IMR-90 (cell line): ENCODE data around the gene C2CD4C. TPM values are rescaled to one million over a fixed set of nuclear protein-coding genes. Genes with fewer than 3 reads are reported as not detected.

Source experiments
- ATAC-seq: fragments of 200-7000 bp; cut with Tn5 transposase; 2 replicates; pipeline ENCODE4 v1.9.1; 2020; ENCODE audit warnings: low read depth, mild to moderate bottlenecking, moderate library complexity
- BruUV-seq: library from RNA; stranded (reverse); fragments of 400-500 nt; replicated peaks from 2 replicates; lab custom pipeline; 2021; lab: Mats Ljungman, UMichigan
- CTCF ChIA-PET: fragments of 300-600 bp; formaldehyde crosslinking; extraction: SDS; loops from one replicate; lab custom pipeline; 2021; ENCODE audit warnings: antibody characterized with exemption; lab: Yijun Ruan, JAX
- POLR2A ChIA-PET: fragments of 300-600 bp; sonication (Branson Sonifier 250); formaldehyde crosslinking; loops from one replicate; lab custom pipeline; 2022; ENCODE audit warnings: antibody characterized with exemption; ENCODE audit not compliant: unreplicated experiment; lab: Charles Lee
- DNase-seq: peaks from one replicate; pipeline ENCODE4 v3.0.0; 2013
- H2AFZ ChIP-seq: replicated peaks from 2 replicates; pipeline ENCODE3; 2013; ENCODE audit warnings: low read length, mild to moderate bottlenecking; ENCODE audit not compliant: poor library complexity
- H2AK5ac ChIP-seq: 2 replicates; pipeline ENCODE4 v1.6.1; 2013; ENCODE audit warnings: low read depth, low read length, inconsistent platforms
- H2AK9ac ChIP-seq: replicated peaks from 2 replicates; pipeline ENCODE3; 2013; ENCODE audit warnings: mild to moderate bottlenecking, low read depth, low read length, moderate library complexity; ENCODE audit not compliant: poor library complexity
- H2BK120ac ChIP-seq: 2 replicates; pipeline ENCODE4 v1.6.1; 2013; ENCODE audit warnings: low read depth, low read length, inconsistent platforms
- H2BK15ac ChIP-seq: 3 replicates; pipeline ENCODE4 v1.6.1; 2013; ENCODE audit warnings: low read depth, low read length, inconsistent platforms
- H2BK20ac ChIP-seq: 2 replicates; pipeline ENCODE4 v1.6.1; 2013; ENCODE audit warnings: low read depth, mild to moderate bottlenecking, inconsistent platforms, low read length, moderate library complexity
- H2BK5ac ChIP-seq: 2 replicates; pipeline ENCODE4 v1.6.1; 2013; ENCODE audit warnings: mild to moderate bottlenecking, low read depth, low read length, inconsistent platforms; ENCODE audit not compliant: poor library complexity, severe bottlenecking
- H3K14ac ChIP-seq: replicated peaks from 2 replicates; pipeline ENCODE4 v1.6.1; 2013; ENCODE audit warnings: low read depth, low read length, inconsistent platforms
- H3K18ac ChIP-seq: 2 replicates; pipeline ENCODE4 v1.6.1; 2013; ENCODE audit warnings: low read depth, low read length, control low read depth
- H3K23ac ChIP-seq: 2 replicates; pipeline ENCODE4 v1.6.1; 2013; ENCODE audit warnings: low read depth, low read length, inconsistent platforms
- H3K27ac ChIP-seq: 2 replicates; pipeline ENCODE4 v1.5.1; 2013; ENCODE audit warnings: mild to moderate bottlenecking, control low read depth, low read length; ENCODE audit not compliant: insufficient read depth
- H3K27me3 ChIP-seq: 2 replicates; pipeline ENCODE4 v1.6.1; 2013; ENCODE audit warnings: low read length; ENCODE audit not compliant: control insufficient read depth, insufficient read depth
- H3K36me3 ChIP-seq: 2 replicates; pipeline ENCODE4 v1.6.1; 2013; ENCODE audit warnings: low read length, mixed read lengths; ENCODE audit not compliant: control insufficient read depth, insufficient read depth
- H3K4ac ChIP-seq: 2 replicates; pipeline ENCODE4 v1.6.1; 2013; ENCODE audit warnings: low read depth, low read length, inconsistent platforms
- H3K4me1 ChIP-seq: 2 replicates; pipeline ENCODE4 v1.6.1; 2013; ENCODE audit warnings: low read length, mixed read lengths; ENCODE audit not compliant: control insufficient read depth, insufficient read depth
- H3K4me2 ChIP-seq: 2 replicates; pipeline ENCODE4 v1.6.1; 2013; ENCODE audit warnings: low read depth, mild to moderate bottlenecking, control low read depth, low read length, moderate library complexity
- H3K4me3 ChIP-seq: 2 replicates; pipeline ENCODE4 v1.5.1; 2013; ENCODE audit warnings: low read depth, mild to moderate bottlenecking, control low read depth, low read length, moderate library complexity; ENCODE audit not compliant: insufficient read depth
- H3K56ac ChIP-seq: 2 replicates; pipeline ENCODE4 v1.6.1; 2013; ENCODE audit warnings: low read length, inconsistent platforms; ENCODE audit not compliant: insufficient read depth; ENCODE audit errors: extremely low read depth
- H3K79me1 ChIP-seq, 2 experiments: 2 replicates each; pipeline ENCODE4 v1.6.1; 2013; ENCODE audit warnings: low read length in 2 of 2, inconsistent platforms in 1 of 2, low read depth in 1 of 2
- H3K9ac ChIP-seq: 2 replicates; pipeline ENCODE4 v1.6.1; 2013; ENCODE audit warnings: low read depth, low read length, control low read depth
- H3K9me1 ChIP-seq: 2 replicates; pipeline ENCODE4 v1.6.1; 2013; ENCODE audit warnings: low read length, inconsistent platforms; ENCODE audit not compliant: insufficient read depth
- H3K9me3 ChIP-seq: 2 replicates; pipeline ENCODE4 v1.6.1; 2013; ENCODE audit warnings: low read length; ENCODE audit not compliant: control insufficient read depth, insufficient read depth
- H4K20me1 ChIP-seq: 2 replicates; pipeline ENCODE4 v1.6.1; 2013; ENCODE audit warnings: low read length, inconsistent platforms; ENCODE audit not compliant: insufficient read depth
- H4K5ac ChIP-seq: 2 replicates; pipeline ENCODE4 v1.6.1; 2013; ENCODE audit warnings: mild to moderate bottlenecking, low read depth, low read length, control low read depth
- H4K8ac ChIP-seq, 2 experiments: 2 replicates each; pipeline ENCODE4 v1.6.1; 2013; ENCODE audit warnings: low read depth in 2 of 2, low read length in 2 of 2, control low read depth in 1 of 2, inconsistent platforms in 1 of 2
- H4K91ac ChIP-seq: 2 replicates; pipeline ENCODE4 v1.6.1; 2013; ENCODE audit warnings: low read depth, low read length, inconsistent platforms; ENCODE audit not compliant: insufficient read depth
- BHLHE40 ChIP-seq: fragments of 150-350 bp; IDR thresholded peaks from 2 replicates; pipeline ENCODE4 v1.6.1; 2016; ENCODE audit warnings: mild to moderate bottlenecking, low read depth, low read length
- POLR2A ChIP-seq: IDR thresholded peaks from 2 replicates; pipeline ENCODE4 v1.6.1; 2012; ENCODE audit warnings: mild to moderate bottlenecking, low read depth, low read length
- SMC3 ChIP-seq: fragments of 150-350 bp; IDR thresholded peaks from 2 replicates; pipeline ENCODE4 v1.6.1; 2016; ENCODE audit warnings: low read depth, mild to moderate bottlenecking, antibody characterized with exemption, low read length, moderate library complexity
- WGBS, 2 experiments: methylation state at CpG; one replicate each; pipeline versions ENCODE4 v1.1.5 to v1.1.7; 2013; ENCODE audit warnings: missing lambda C conversion rate in 2 of 2; ENCODE audit not compliant: insufficient read length in 1 of 2; ENCODE audit errors: extremely low coverage in 2 of 2; 5-methylcytosine and 5-hydroxymethylcytosine counted together
- dilution Hi-C: fragments of 300-500 bp; cut with HindIII; formaldehyde crosslinking; loops from one replicate; pipeline ENCODE4 v1.14.3; 2018; ENCODE audit warnings: low sequenced_read_pairs; ENCODE audit not compliant: unreplicated experiment
- in situ Hi-C: fragments of 300-500 bp; cut with MboI; formaldehyde crosslinking; loops from 3 replicates; pipeline ENCODE4 v1.14.3; 2019; ENCODE audit warnings: low sequenced_read_pairs, inconsistent platforms, mixed read lengths
- intact Hi-C: fragments of 100-400 bp; cut with micrococcal nuclease; formaldehyde crosslinking; loops from 2 replicates; pipeline ENCODE4 v1.10.0; 2022
- polyA plus RNA-seq, 3 experiments: library from polyadenylated mRNA; depleted of rRNA; stranded (reverse); fragments of >200 nt; gene quantifications; 2 replicates each; pipeline ENCODE4 v1.2.3, GENCODE V29; 2012; ENCODE audit warnings: low replicate concordance in 1 of 3
- total RNA-seq: library from RNA; depleted of rRNA; stranded (reverse); fragments of >200 nt; gene quantifications from 2 replicates; pipeline ENCODE4 v1.2.3, GENCODE V29; 2012
- TF ChIP-seq, protein P1 (sequence below): fragments of 150-350 bp; IDR thresholded peaks from 2 replicates; pipeline ENCODE4 v1.6.1; 2016; ENCODE audit warnings: low read depth, mild to moderate bottlenecking, low read length, moderate library complexity, borderline replicate concordance

Gene C2CD4C
- total and polyA plus RNA-seq, 2 of the 4 experiments (the other 2 are of a cell fraction): under 0.01 to 0.07 TPM

DNA sequence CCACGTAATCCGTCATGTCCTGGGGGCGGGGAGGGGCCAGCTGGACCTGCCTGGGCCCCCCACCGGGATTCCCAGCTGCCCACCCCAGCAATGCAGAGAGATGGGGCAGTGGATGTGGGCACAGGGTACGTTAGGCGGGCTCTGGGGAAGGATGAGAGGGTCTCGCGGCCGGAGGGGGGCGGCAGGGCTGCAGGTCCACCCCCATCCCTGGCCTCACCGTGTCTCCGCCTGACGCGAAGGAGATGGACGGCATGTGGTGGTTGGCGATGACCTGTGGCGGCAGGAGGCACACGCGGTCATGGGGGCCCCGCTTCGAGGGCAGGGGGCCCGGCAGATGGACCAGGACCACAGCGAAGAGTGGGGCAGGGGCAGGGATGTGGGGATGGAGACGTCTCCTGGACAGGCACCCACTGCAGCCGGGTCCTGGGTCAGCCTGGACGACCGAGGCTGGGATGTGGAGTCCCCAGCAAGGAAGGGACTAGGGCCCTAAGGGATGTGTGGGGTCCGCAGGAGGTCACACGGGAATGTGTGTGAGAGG is 27.5 kb upstream of the C2CD4C start:
- H4K5ac ChIP-seq: no peak overlapping the region
- H4K91ac ChIP-seq: no peak overlapping the region
- no peak overlapping the region for H2BK20ac ChIP-seq
- no peak overlapping the region for H3K4ac ChIP-seq
- 68% methylated on average over 8 of the region's 29 CpGs; no CpG with 5 or more reads in 1 of the 2 experiments for WGBS, 2 experiments
- no peak for ATAC-seq
- no peaks in the 10 kb centered on the region for H3K36me3 ChIP-seq
- BruUV-seq: no TSS peak
- H2AFZ ChIP-seq: no peak overlapping the region
- no peak overlapping the region for H2AK9ac ChIP-seq
- no peak overlapping the region for H2BK15ac ChIP-seq
- H3K9me1 ChIP-seq: no peaks in the 10 kb centered on the region
- dilution Hi-C loops (no loop called here), in situ Hi-C loops (no loop called here), intact Hi-C loops (no loop called here)
- H3K4me3 ChIP-seq: no peak overlapping the region
- no peaks in the 10 kb centered on the region for H3K4me1 ChIP-seq
- no peaks in the 10 kb centered on the region for H4K20me1 ChIP-seq
- no peak overlapping the region for H3K14ac ChIP-seq
- H3K79me1 ChIP-seq: no peaks in the 10 kb centered on the region
- H4K8ac ChIP-seq: no peak overlapping the region
- no peak overlapping the region for H3K18ac ChIP-seq
- ChIA-PET CTCF (no interaction called here), POLR2A (no interaction called here)
- H3K23ac ChIP-seq: no peak overlapping the region
- H3K56ac ChIP-seq: no peak overlapping the region
- H2AK5ac ChIP-seq: no peak overlapping the region
- no peak overlapping the region for H2BK120ac ChIP-seq
- H3K9ac ChIP-seq: no peak overlapping the region
- DNase-seq: no peak
- TF ChIP-seq SMC3: no peak
- TF ChIP-seq POLR2A: no peak
- no peak for TF ChIP-seq BHLHE40
- TF ChIP-seq, protein P1, sequence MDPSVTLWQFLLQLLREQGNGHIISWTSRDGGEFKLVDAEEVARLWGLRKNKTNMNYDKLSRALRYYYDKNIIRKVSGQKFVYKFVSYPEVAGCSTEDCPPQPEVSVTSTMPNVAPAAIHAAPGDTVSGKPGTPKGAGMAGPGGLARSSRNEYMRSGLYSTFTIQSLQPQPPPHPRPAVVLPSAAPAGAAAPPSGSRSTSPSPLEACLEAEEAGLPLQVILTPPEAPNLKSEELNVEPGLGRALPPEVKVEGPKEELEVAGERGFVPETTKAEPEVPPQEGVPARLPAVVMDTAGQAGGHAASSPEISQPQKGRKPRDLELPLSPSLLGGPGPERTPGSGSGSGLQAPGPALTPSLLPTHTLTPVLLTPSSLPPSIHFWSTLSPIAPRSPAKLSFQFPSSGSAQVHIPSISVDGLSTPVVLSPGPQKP: no peak
- H3K4me2 ChIP-seq: no peak overlapping the region
- H3K27me3 ChIP-seq: no peaks in the 10 kb centered on the region; the same call in 1 of the 2 replicates
- no peak overlapping the region for H3K27ac ChIP-seq
- H3K9me3 ChIP-seq: peaks cover 10% of the 10 kb centered on the region
- no peak overlapping the region for H2BK5ac ChIP-seq
